Endothelial cell of umbilical vein (primary cell): ENCODE data around the gene CACNB4.

ENCODE experiments used
- CTCF ChIP-seq, 2 donors: IDR thresholded peaks; 1 replicate in 1 of 2; 2 replicates in 1 of 2; pipeline ENCODE4 v1.5.1; 2011; ENCODE audit warnings: low read length in 2 of 2, mild to moderate bottlenecking in 2 of 2, moderate library complexity in 2 of 2, control low read depth in 1 of 2, inconsistent platforms in 1 of 2, low read depth in 1 of 2; ENCODE audit not compliant: insufficient read depth in 1 of 2; ENCODE audit errors: extremely low read depth in 1 of 2
- EZH2 ChIP-seq: IDR thresholded peaks from 2 replicates; pipeline ENCODE4 v1.6.1; 2012; ENCODE audit warnings: borderline replicate concordance, low read depth, mild to moderate bottlenecking, moderate library complexity, low read length, inconsistent platforms; ENCODE audit not compliant: severe bottlenecking
- JUN ChIP-seq: IDR thresholded peaks from 2 replicates; pipeline ENCODE4 v1.6.1; 2011; ENCODE audit warnings: borderline replicate concordance, low read depth; ENCODE audit not compliant: insufficient read length, insufficient read depth
- MYC ChIP-seq: IDR thresholded peaks from one replicate; pipeline ENCODE4 v1.6.1; 2011; ENCODE audit warnings: mild to moderate bottlenecking, low read depth, low read length
- POLR2A ChIP-seq: IDR thresholded peaks from 2 replicates; pipeline ENCODE4 v1.6.1; 2012; ENCODE audit warnings: low read depth, mild to moderate bottlenecking, control low read depth, low read length
- POLR2AphosphoS5 ChIP-seq: IDR thresholded peaks from 2 replicates; pipeline ENCODE4 v1.6.1; 2012; ENCODE audit warnings: low read depth, mild to moderate bottlenecking, control low read depth, low read length, moderate library complexity; ENCODE audit not compliant: insufficient read depth
- TF ChIP-seq, protein P1 (sequence below): IDR thresholded peaks from 2 replicates; pipeline ENCODE4 v1.6.1; 2011; ENCODE audit not compliant: insufficient read depth, insufficient read length

GRCh38 chr2:151837926-151838325 is 260.9 kb downstream of the CACNB4 start:
- TF ChIP-seq CTCF (IDR thresholded peaks at IDR 0.05; ENCODE audit: extremely low read depth in 1 of 2, insufficient read depth in 1 of 2, low read depth in 1 of 2, low read length in 2 of 2) (no peak), EZH2 (no peak), POLR2A (no peak), JUN (no peak), POLR2AphosphoS5 (no peak), MYC (no peak)
- TF ChIP-seq, protein P1, sequence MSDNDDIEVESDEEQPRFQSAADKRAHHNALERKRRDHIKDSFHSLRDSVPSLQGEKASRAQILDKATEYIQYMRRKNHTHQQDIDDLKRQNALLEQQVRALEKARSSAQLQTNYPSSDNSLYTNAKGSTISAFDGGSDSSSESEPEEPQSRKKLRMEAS, result no peak
